Prostate gland (tissue), 2 donors: ENCODE data around the gene USP24. TPM values are rescaled to one million over a fixed set of nuclear protein-coding genes. Genes with fewer than 3 reads are reported as not detected.
"Not testable (repeated sequence)": the region's sequence is repeated elsewhere in the genome, so short reads cannot be mapped to it uniquely, and the experiment has no call there.

Experiments
- DNase-seq: peaks from one replicate; pipeline ENCODE4 v3.0.0-alpha.2; 2019; ENCODE audit warnings: low spot score
- H3K27ac ChIP-seq, 2 donors: fragments of 200-600 bp; sonication (generic); 2 replicates each; pipeline ENCODE4 v1.5.1; 2017 to 2019
- H3K27me3 ChIP-seq: fragments of 200-600 bp; sonication (generic); replicated peaks from 2 replicates; pipeline ENCODE4 v1.5.1; 2019; ENCODE audit not compliant: insufficient read depth
- H3K36me3 ChIP-seq, 2 donors: fragments of 200-600 bp; sonication (generic); 1 replicate in 1 of 2; 2 replicates in 1 of 2; pipeline versions ENCODE4 v1.5.1 to v1.8.1; 2017 to 2019
- H3K4me1 ChIP-seq: fragments of 200-600 bp; sonication (generic); replicated peaks from 2 replicates; pipeline ENCODE4 v1.5.1; 2019
- H3K4me3 ChIP-seq, 2 donors: fragments of 200-600 bp; sonication (generic); 2 replicates each; pipeline ENCODE4 v1.5.1; 2017 to 2019
- H3K9me3 ChIP-seq: fragments of 200-600 bp; sonication (generic); 2 replicates; pipeline ENCODE4 v1.5.1; 2017
- POLR2A ChIP-seq: fragments of 450-650 bp; IDR thresholded peaks from one replicate; pipeline ENCODE4 v1.6.1; 2016; ENCODE audit warnings: antibody characterized with exemption, mild to moderate bottlenecking
- POLR2AphosphoS5 ChIP-seq: sonication (generic); formaldehyde crosslinking; IDR thresholded peaks from one replicate; pipeline ENCODE4 v1.6.1; 2017; ENCODE audit warnings: antibody characterized with exemption
- WGBS: methylation state at CpG from one replicate; pipeline ENCODE4 v1.1.5; 2018; 5-methylcytosine and 5-hydroxymethylcytosine counted together
- intact Hi-C: fragments of 100-400 bp; cut with DNase I; formaldehyde crosslinking; loops from one replicate; pipeline ENCODE4 v1.14.2; 2022
- total RNA-seq, 2 donors: library from RNA; depleted of rRNA; stranded (reverse); fragments of >200 nt; gene quantifications; one replicate each; pipeline ENCODE4 v1.1.0, GENCODE V29; 2016
- TF ChIP-seq, protein P1 (sequence below), 4 experiments: fragments of 200-600 bp in 2 of 4; fragments of 450-650 bp in 2 of 4; sonication (generic) in 2 of 4; IDR thresholded peaks; 1 replicate in 3 of 4; 2 replicates in 1 of 4; pipeline ENCODE4 v1.5.1; 2016 to 2019; ENCODE audit warnings: antibody characterized with exemption in 4 of 4, mild to moderate bottlenecking in 2 of 4, moderate library complexity in 2 of 4

Gene USP24
- total RNA-seq, 2 donors from 2014 or later = 29.7 to 44.6 TPM

- no peak for DNase-seq
- no peak overlapping the region for H3K27ac ChIP-seq
- intact Hi-C loops = no loop called here
- H3K9me3 ChIP-seq = no peaks in the 10 kb centered on the region
- no peak overlapping the region for H3K4me3 ChIP-seq
- no peaks in the 10 kb centered on the region for H3K36me3 ChIP-seq
- TF ChIP-seq POLR2AphosphoS5 (no peak), POLR2A (no peak)
- TF ChIP-seq, protein P1, sequence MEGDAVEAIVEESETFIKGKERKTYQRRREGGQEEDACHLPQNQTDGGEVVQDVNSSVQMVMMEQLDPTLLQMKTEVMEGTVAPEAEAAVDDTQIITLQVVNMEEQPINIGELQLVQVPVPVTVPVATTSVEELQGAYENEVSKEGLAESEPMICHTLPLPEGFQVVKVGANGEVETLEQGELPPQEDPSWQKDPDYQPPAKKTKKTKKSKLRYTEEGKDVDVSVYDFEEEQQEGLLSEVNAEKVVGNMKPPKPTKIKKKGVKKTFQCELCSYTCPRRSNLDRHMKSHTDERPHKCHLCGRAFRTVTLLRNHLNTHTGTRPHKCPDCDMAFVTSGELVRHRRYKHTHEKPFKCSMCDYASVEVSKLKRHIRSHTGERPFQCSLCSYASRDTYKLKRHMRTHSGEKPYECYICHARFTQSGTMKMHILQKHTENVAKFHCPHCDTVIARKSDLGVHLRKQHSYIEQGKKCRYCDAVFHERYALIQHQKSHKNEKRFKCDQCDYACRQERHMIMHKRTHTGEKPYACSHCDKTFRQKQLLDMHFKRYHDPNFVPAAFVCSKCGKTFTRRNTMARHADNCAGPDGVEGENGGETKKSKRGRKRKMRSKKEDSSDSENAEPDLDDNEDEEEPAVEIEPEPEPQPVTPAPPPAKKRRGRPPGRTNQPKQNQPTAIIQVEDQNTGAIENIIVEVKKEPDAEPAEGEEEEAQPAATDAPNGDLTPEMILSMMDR (IDR thresholded peaks at IDR 0.05) = no peak
- H3K4me1 ChIP-seq = no peaks in the 10 kb centered on the region
- H3K27me3 ChIP-seq = no peaks in the 10 kb centered on the region
- WGBS = 91% methylated on average over 3 of the region's 3 CpGs
These were observed 15.5 kb upstream of the USP24 start for GRCh38 chr1:55230659-55231058.

GRCh38 chr1:55229726-55230125, 14.6 kb upstream of the USP24 start:
- H3K4me1 ChIP-seq, H3K27ac ChIP-seq, H3K9me3 ChIP-seq, DNase-seq, H3K36me3 ChIP-seq, H3K27me3 ChIP-seq, intact Hi-C loops, H3K4me3 ChIP-seq: not testable (repeated sequence)
- WGBS = 95% methylated on average over 4 of the region's 4 CpGs

DNA sequence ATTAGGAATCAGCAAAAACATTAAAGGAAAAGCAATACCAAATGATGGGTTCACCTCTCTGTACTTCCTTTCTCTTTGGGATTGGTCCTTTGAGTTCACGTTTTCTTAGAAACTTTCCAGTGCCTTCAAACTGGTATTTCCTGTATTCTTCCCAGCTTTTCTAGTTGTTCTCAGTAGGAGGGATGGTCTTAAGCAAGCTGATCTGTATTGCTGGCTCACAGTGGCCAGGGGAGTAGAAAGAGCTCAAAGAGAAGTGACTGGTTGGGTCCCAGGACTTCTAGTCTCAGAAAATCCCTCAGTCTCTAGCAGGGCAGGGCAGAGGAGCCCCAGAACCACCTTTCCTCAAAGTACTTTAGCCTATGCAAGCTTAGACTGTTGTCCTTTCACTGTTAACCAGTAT, 10.1 kb upstream of the USP24 start:
- H3K36me3 ChIP-seq = no peaks in the 10 kb centered on the region
- TF ChIP-seq POLR2A = no peak
- TF ChIP-seq POLR2AphosphoS5 = no peak
- TF ChIP-seq, protein P1 (IDR thresholded peaks at IDR 0.05) = no peak
- 65% methylated on average over 1 of the region's 1 CpG for WGBS
- intact Hi-C loops = no loop called here
- H3K4me3 ChIP-seq = no peak overlapping the region
- no peak overlapping the region for H3K27ac ChIP-seq
- H3K4me1 ChIP-seq = no peaks in the 10 kb centered on the region
- H3K27me3 ChIP-seq = no peaks in the 10 kb centered on the region
- H3K9me3 ChIP-seq = no peaks in the 10 kb centered on the region
- no peak for DNase-seq

DNA sequence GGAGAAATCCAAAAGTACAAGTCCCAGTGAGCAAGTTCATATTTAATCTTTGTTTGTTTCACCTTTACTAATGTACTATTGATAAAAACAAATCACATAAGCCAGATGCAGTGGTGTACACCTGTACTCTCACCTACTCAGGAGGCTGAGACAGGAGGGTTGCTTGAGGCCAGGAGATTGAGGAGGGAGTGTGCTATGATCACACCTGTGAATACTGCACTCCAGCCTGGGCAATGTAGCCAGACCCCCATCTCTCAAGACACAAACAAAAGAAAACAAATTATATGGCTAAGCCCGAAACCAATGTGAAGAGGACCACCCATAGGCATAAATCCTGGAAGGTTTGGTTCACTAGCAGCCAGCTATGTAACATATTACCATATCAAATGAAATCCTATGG, 9.6 kb upstream of the USP24 start:
- TF ChIP-seq POLR2A (no peak), POLR2AphosphoS5 (no peak)
- TF ChIP-seq, protein P1 (IDR thresholded peaks at IDR 0.05) = no peak
- no peak for DNase-seq
- intact Hi-C loops = no loop called here
- no peaks in the 10 kb centered on the region for H3K9me3 ChIP-seq
- no peaks in the 10 kb centered on the region for H3K27me3 ChIP-seq
- no peak overlapping the region for H3K27ac ChIP-seq
- no peaks in the 10 kb centered on the region for H3K36me3 ChIP-seq
- 92% methylated on average over 1 of the region's 1 CpG for WGBS
- no peaks in the 10 kb centered on the region for H3K4me1 ChIP-seq
- H3K4me3 ChIP-seq = no peak overlapping the region

- Histone ChIP-seq H3K9me3 (no peaks in the 10 kb centered on the region), H3K36me3 (no peaks in the 10 kb centered on the region), H3K4me3 (no peak overlapping the region), H3K4me1 (no peaks in the 10 kb centered on the region), H3K27me3 (no peaks in the 10 kb centered on the region), H3K27ac (no peak overlapping the region)
- TF ChIP-seq, protein P1 (IDR thresholded peaks at IDR 0.05) = no peak
- TF ChIP-seq POLR2A = no peak
- TF ChIP-seq POLR2AphosphoS5 = no peak
- 84% methylated on average over 6 of the region's 6 CpGs for WGBS
- intact Hi-C loops = no loop called here
- no peak for DNase-seq
These were observed 7.0 kb upstream of the USP24 start for GRCh38 chr1:55222152-55222551.
